Sigmoid colon (tissue), 4 donors: ENCODE results near the gene PLEKHA6.

ENCODE experiments used
- CTCF ChIP-seq, 4 experiments: fragments of 450-650 bp in 3 of 4; fragments of 200-600 bp in 1 of 4; IDR thresholded peaks; one replicate each; pipeline ENCODE4 v1.5.1; 2016 to 2019; ENCODE audit warnings: antibody characterized with exemption in 4 of 4, mild to moderate bottlenecking in 3 of 4, moderate library complexity in 2 of 4
- POLR2AphosphoS5 ChIP-seq, 4 donors: sonication (generic); formaldehyde crosslinking; IDR thresholded peaks; one replicate each; pipeline ENCODE4 v1.6.1; 2017; ENCODE audit warnings: antibody characterized with exemption in 4 of 4

GRCh38 chr1:204263254-204263910 is 96.3 kb downstream of the PLEKHA6 start:
- no peak for TF ChIP-seq CTCF (IDR thresholded peaks at IDR 0.05)
- no peak for TF ChIP-seq POLR2AphosphoS5 (IDR thresholded peaks at IDR 0.05)
